Measurements from ENCODE around the gene CMTM2. TPM values are rescaled to one million over a fixed set of nuclear protein-coding genes. Genes with fewer than 3 reads are reported as not detected.

Gene CMTM2
- total and polyA plus RNA-seq, 2 experiments from 2014 or later: not detected

GRCh38 chr16:66568355-66568754 is 10.9 kb upstream of the CMTM2 start:
- Histone ChIP-seq H3K9ac (no peak overlapping the region), H3K9me3 (ENCODE audit: low read depth) (no peaks in the 10 kb centered on the region), H3K4me1 (ENCODE audit: insufficient read depth) (peaks cover 24% of the 10 kb centered on the region), H3K27ac (peak overlapping the region; percentile 27), H3K27me3 (replicated peaks; ENCODE audit: insufficient read depth) (no peaks in the 10 kb centered on the region), H3F3A (ENCODE audit: insufficient read depth) (peaks cover 25% of the 10 kb centered on the region), H2AFZ (no peak overlapping the region), H4K20me1 (ENCODE audit: insufficient read depth) (no peaks in the 10 kb centered on the region), H3K4me3 (no peak overlapping the region), H3K79me2 (ENCODE audit: insufficient read depth) (0 out of 2 replicates have a peak, but pooled peaks cover under 1% of the 10 kb centered on the region), H3K9me2 (ENCODE audit: insufficient read depth) (no peaks in the 10 kb centered on the region), H3K36me3 (ENCODE audit: low read depth) (no peaks in the 10 kb centered on the region), H3K4me2 (ENCODE audit: unreplicated experiment) (peak overlapping the region; percentile 9)
- 95 to 98% methylated on average over 2 of the region's 2 CpGs for WGBS, 2 experiments (ENCODE audit: low coverage in 1 of 2, low lambda C conversion rate in 2 of 2, missing lambda C conversion rate in 2 of 2)
- in situ Hi-C loops (cut with MboI): no loop called here
- peak; percentile 30 for DNase-seq
- no peak for TF ChIP-seq EZH2 (IDR thresholded peaks at IDR 0.05; ENCODE audit: insufficient read depth, poor library complexity, severe bottlenecking)
- TF ChIP-seq EZH2phosphoT487 (IDR thresholded peaks at IDR 0.05; ENCODE audit: insufficient read depth, low read depth): no peak

- Histone ChIP-seq H3K9me2 (ENCODE audit: insufficient read depth) (no peaks in the 10 kb centered on the region), H4K20me1 (ENCODE audit: insufficient read depth) (no peaks in the 10 kb centered on the region), H3K27ac (peak overlapping the region; percentile 27), H3K4me1 (ENCODE audit: insufficient read depth) (peaks cover 24% of the 10 kb centered on the region), H3K36me3 (ENCODE audit: low read depth) (no peaks in the 10 kb centered on the region), H3K79me2 (ENCODE audit: insufficient read depth) (no peaks in the 10 kb centered on the region), H2AFZ (no peak overlapping the region), H3F3A (ENCODE audit: insufficient read depth) (peaks cover 25% of the 10 kb centered on the region), H3K4me3 (peak overlapping the region; percentile 6; the same call in 1 of the 2 replicates), H3K4me2 (ENCODE audit: unreplicated experiment) (peak overlapping the region; percentile 9), H3K9me3 (ENCODE audit: low read depth) (no peaks in the 10 kb centered on the region), H3K27me3 (replicated peaks; ENCODE audit: insufficient read depth) (no peaks in the 10 kb centered on the region), H3K9ac (no peak overlapping the region)
- in situ Hi-C loops (cut with MboI): no loop called here
- no peak for TF ChIP-seq EZH2phosphoT487 (IDR thresholded peaks at IDR 0.05; ENCODE audit: insufficient read depth, low read depth)
- TF ChIP-seq EZH2 (IDR thresholded peaks at IDR 0.05; ENCODE audit: insufficient read depth, poor library complexity, severe bottlenecking): no peak
- 97 to 100% methylated on average over 1 of the region's 1 CpG for WGBS, 2 experiments (ENCODE audit: low coverage in 1 of 2, low lambda C conversion rate in 2 of 2, missing lambda C conversion rate in 2 of 2)
- peak; percentile 80 for DNase-seq
Observed at GRCh38 chr16:66569131-66569530, 10.1 kb upstream of the CMTM2 start.

- peak; percentile 67 for DNase-seq
- Histone ChIP-seq H3F3A (ENCODE audit: insufficient read depth) (peaks cover 25% of the 10 kb centered on the region), H3K27ac (peak overlapping the region; percentile 27), H3K9ac (no peak overlapping the region), H3K9me3 (ENCODE audit: low read depth) (no peaks in the 10 kb centered on the region), H3K79me2 (ENCODE audit: insufficient read depth) (no peaks in the 10 kb centered on the region), H3K4me3 (peak overlapping the region; percentile 6; the same call in 1 of the 2 replicates), H3K4me1 (ENCODE audit: insufficient read depth) (peaks cover 24% of the 10 kb centered on the region), H3K9me2 (ENCODE audit: insufficient read depth) (no peaks in the 10 kb centered on the region), H4K20me1 (ENCODE audit: insufficient read depth) (no peaks in the 10 kb centered on the region), H3K36me3 (ENCODE audit: low read depth) (no peaks in the 10 kb centered on the region), H2AFZ (no peak overlapping the region), H3K27me3 (replicated peaks; ENCODE audit: insufficient read depth) (no peaks in the 10 kb centered on the region), H3K4me2 (ENCODE audit: unreplicated experiment) (peak overlapping the region; percentile 9)
- TF ChIP-seq EZH2phosphoT487 (IDR thresholded peaks at IDR 0.05; ENCODE audit: insufficient read depth, low read depth) (no peak), EZH2 (IDR thresholded peaks at IDR 0.05; ENCODE audit: insufficient read depth, poor library complexity, severe bottlenecking) (no peak)
- 39 to 44% methylated on average over 3 of the region's 3 CpGs for WGBS, 2 experiments (ENCODE audit: low coverage in 1 of 2, low lambda C conversion rate in 2 of 2, missing lambda C conversion rate in 2 of 2)
- in situ Hi-C loops (cut with MboI): no loop called here
Observed at GRCh38 chr16:66569827-66570405, 9.3 kb upstream of the CMTM2 start.

- Histone ChIP-seq H4K20me1 (ENCODE audit: insufficient read depth) (no peaks in the 10 kb centered on the region), H3K4me2 (ENCODE audit: unreplicated experiment) (no peak overlapping the region)
- in situ Hi-C loops (cut with MboI): no loop called here
Observed at GRCh38 chr16:66572356-66572755, 6.9 kb upstream of the CMTM2 start.

More at GRCh38 chr16:66572356-66572755, 6.9 kb upstream of the CMTM2 start:
- Histone ChIP-seq H3K27ac (no peak overlapping the region), H3F3A (ENCODE audit: insufficient read depth) (peaks cover 24% of the 10 kb centered on the region), H3K9ac (no peak overlapping the region), H3K79me2 (ENCODE audit: insufficient read depth) (no peaks in the 10 kb centered on the region), H3K4me3 (no peak overlapping the region), H3K9me3 (ENCODE audit: low read depth) (no peaks in the 10 kb centered on the region), H3K27me3 (replicated peaks; ENCODE audit: insufficient read depth) (peaks cover 5% of the 10 kb centered on the region), H3K9me2 (ENCODE audit: insufficient read depth) (no peaks in the 10 kb centered on the region), H2AFZ (no peak overlapping the region), H3K4me1 (ENCODE audit: insufficient read depth) (peaks cover 24% of the 10 kb centered on the region), H3K36me3 (ENCODE audit: low read depth) (no peaks in the 10 kb centered on the region)
- TF ChIP-seq EZH2phosphoT487 (IDR thresholded peaks at IDR 0.05; ENCODE audit: insufficient read depth, low read depth) (no peak), EZH2 (IDR thresholded peaks at IDR 0.05; ENCODE audit: insufficient read depth, poor library complexity, severe bottlenecking) (no peak)
- 76 to 81% methylated on average over 2 of the region's 2 CpGs for WGBS, 2 experiments (ENCODE audit: low coverage in 1 of 2, low lambda C conversion rate in 2 of 2, missing lambda C conversion rate in 2 of 2)
- no peak for DNase-seq

Data from GM23248 (cell line).